H1 (cell line): ENCODE measurements around the gene ANXA3.

ENCODE experiments used
- CHD2 ChIP-seq: IDR thresholded peaks from 2 replicates; pipeline ENCODE4 v1.6.1; 2012; ENCODE audit warnings: low read length, improper control_type of control experiment
- SIRT6 ChIP-seq: IDR thresholded peaks from one replicate; pipeline ENCODE4 v1.7.1; 2012; ENCODE audit warnings: low read length, inconsistent platforms
- USF2 ChIP-seq: IDR thresholded peaks from 2 replicates; pipeline ENCODE4 v1.6.1; 2011; ENCODE audit warnings: low read length, improper control_type of control experiment

GRCh38 chr4:78645853-78646757 is 94.5 kb downstream of the ANXA3 start:
- TF ChIP-seq CHD2 (no peak), SIRT6 (no peak), USF2 (no peak)
